SK-N-SH (cell line): ENCODE results near the gene RPL19. TPM values are rescaled to one million over a fixed set of nuclear protein-coding genes. Genes with fewer than 3 reads are reported as not detected.

Experiments used
- CTCF ChIA-PET: fragments of 300-600, 350-600 bp; formaldehyde crosslinking; extraction: SDS; loops from one replicate; lab custom pipeline; 2021; lab: Yijun Ruan, JAX
- POLR2A ChIA-PET: fragments of 350-600 bp; sonication (Branson Sonifier 250); formaldehyde crosslinking; extraction: SDS; loops from one replicate; lab custom pipeline; 2020; ENCODE audit warnings: antibody characterized with exemption, inconsistent platforms; lab: Yijun Ruan, JAX
- DNase-seq: peaks from one replicate; pipeline ENCODE4 v3.0.0; 2012
- H2AFZ ChIP-seq: fragments of 200-600 bp; sonication (generic); 2 replicates; pipeline ENCODE4 v1.8.1; 2016; ENCODE audit warnings: antibody characterized with exemption, mild to moderate bottlenecking, low read depth
- H3F3A ChIP-seq: fragments of 200-600 bp; sonication (generic); replicated peaks from 2 replicates; pipeline ENCODE3; 2016; ENCODE audit warnings: antibody characterized with exemption, mild to moderate bottlenecking; ENCODE audit not compliant: insufficient read depth
- H3K27ac ChIP-seq, 2 experiments: fragments of 200-500 bp in 1 of 2; fragments of 200-600 bp in 1 of 2; sonication (Bioruptor generic) in 1 of 2; sonication (generic), shearing (Covaris generic) in 1 of 2; 2 replicates each; pipeline versions ENCODE4 v1.5.1 to v1.6.1; 2014 to 2016; ENCODE audit warnings: low read depth in 2 of 2, inconsistent platforms in 1 of 2, low read length in 1 of 2, mild to moderate bottlenecking in 1 of 2, mixed read lengths in 1 of 2
- H3K27me3 ChIP-seq: fragments of 200-600 bp; sonication (generic), shearing (Covaris generic); 2 replicates; pipeline ENCODE4 v1.6.1; 2016; ENCODE audit warnings: mixed run types; ENCODE audit not compliant: insufficient read depth
- H3K36me3 ChIP-seq, 2 experiments: fragments of 200-500 bp in 1 of 2; fragments of 200-600 bp in 1 of 2; sonication (Bioruptor generic) in 1 of 2; sonication (generic) in 1 of 2; replicated peaks in 1 of 2; 2 replicates each; pipeline versions ENCODE3 to v1.5.1; 2014 to 2016; ENCODE audit warnings: low read length in 1 of 2, mild to moderate bottlenecking in 1 of 2; ENCODE audit not compliant: insufficient read depth in 2 of 2, control insufficient read depth in 1 of 2
- H3K4me1 ChIP-seq, 2 experiments: fragments of 200-500 bp in 1 of 2; fragments of 200-600 bp in 1 of 2; sonication (Bioruptor generic) in 1 of 2; sonication (generic), shearing (Covaris generic) in 1 of 2; 2 replicates each; pipeline versions ENCODE4 v1.5.1 to v1.6.1; 2014 to 2016; ENCODE audit warnings: low read depth in 1 of 2, low read length in 1 of 2, mixed run types in 1 of 2; ENCODE audit not compliant: insufficient read depth in 2 of 2, control insufficient read depth in 1 of 2
- H3K4me2 ChIP-seq: fragments of 200-600 bp; sonication (generic), shearing (Covaris generic); 2 replicates; pipeline ENCODE4 v1.6.1; 2017; ENCODE audit warnings: mixed run types
- H3K4me3 ChIP-seq, 2 experiments: fragments of 200-500 bp in 1 of 2; fragments of 200-600 bp in 1 of 2; sonication (Bioruptor generic) in 1 of 2; sonication (generic), shearing (Covaris generic) in 1 of 2; 2 replicates each; pipeline versions ENCODE4 v1.5.1 to v1.8.1; 2014 to 2016; ENCODE audit warnings: low read depth in 2 of 2, inconsistent platforms in 1 of 2, low read length in 1 of 2, mild to moderate bottlenecking in 1 of 2, mixed read lengths in 1 of 2, moderate library complexity in 1 of 2
- H3K79me2 ChIP-seq: fragments of 200-600 bp; sonication (generic); 2 replicates; pipeline ENCODE4 v1.8.1; 2017; ENCODE audit warnings: mild to moderate bottlenecking; ENCODE audit not compliant: insufficient read depth
- H3K9ac ChIP-seq: fragments of 200-600 bp; sonication (generic); 2 replicates; pipeline ENCODE4 v1.6.1; 2017; ENCODE audit warnings: mixed run types
- H3K9me2 ChIP-seq: fragments of 200-600 bp; sonication (generic); 2 replicates; pipeline ENCODE4 v1.6.1; 2017; ENCODE audit warnings: mixed run types
- H3K9me3 ChIP-seq: fragments of 200-600 bp; sonication (generic); 2 replicates; pipeline ENCODE4 v1.6.1; 2017; ENCODE audit warnings: mixed run types, mild to moderate bottlenecking, moderate library complexity
- H4K20me1 ChIP-seq: fragments of 200-600 bp; sonication (generic); 2 replicates; pipeline ENCODE4 v1.6.1; 2017; ENCODE audit warnings: mild to moderate bottlenecking, mixed run types; ENCODE audit not compliant: insufficient read depth
- FOSL2 ChIP-seq: IDR thresholded peaks from 2 replicates; pipeline ENCODE4 v1.4.0; 2012; ENCODE audit warnings: low read depth, mild to moderate bottlenecking, moderate library complexity, borderline replicate concordance
- FOXJ3 ChIP-seq: sonication (generic); formaldehyde crosslinking; IDR thresholded peaks from 2 replicates; pipeline ENCODE4 v1.5.1; 2020; ENCODE audit warnings: mild to moderate bottlenecking, missing genetic modification reagents
- FOXM1 ChIP-seq: IDR thresholded peaks from 2 replicates; pipeline ENCODE4 v1.4.0; 2012; ENCODE audit warnings: low read depth, mild to moderate bottlenecking
- GABPA ChIP-seq: IDR thresholded peaks from 2 replicates; pipeline ENCODE4 v1.4.0; 2012; ENCODE audit warnings: low read depth, mild to moderate bottlenecking
- MEF2A ChIP-seq: IDR thresholded peaks from 2 replicates; pipeline ENCODE4 v1.4.0; 2012; ENCODE audit warnings: low read depth, borderline replicate concordance
- NFIC ChIP-seq: IDR thresholded peaks from 2 replicates; pipeline ENCODE4 v1.4.0; 2012; ENCODE audit warnings: borderline replicate concordance
- NRF1 ChIP-seq: IDR thresholded peaks from 2 replicates; pipeline ENCODE4 v1.6.1; 2012; ENCODE audit warnings: low read depth, mild to moderate bottlenecking, low read length
- RCOR1 ChIP-seq: fragments of 150-350 bp; IDR thresholded peaks from 2 replicates; pipeline ENCODE4 v1.6.1; 2017; ENCODE audit warnings: antibody characterized with exemption, low read length
- SIN3A ChIP-seq: IDR thresholded peaks from 2 replicates; pipeline ENCODE4 v1.6.1; 2012; ENCODE audit warnings: low read depth, mild to moderate bottlenecking, low read length, moderate library complexity, borderline replicate concordance
- WGBS: methylation state at CpG from one replicate; pipeline ENCODE4 v1.1.6; 2017; ENCODE audit warnings: low lambda C conversion rate; 5-methylcytosine and 5-hydroxymethylcytosine counted together
- polyA plus RNA-seq, 3 experiments: library from polyadenylated mRNA; depleted of rRNA; stranded (reverse); fragments of >200 nt; gene quantifications; 2 replicates each; pipeline ENCODE4 v1.2.3, GENCODE V29; 2012
- TF ChIP-seq, protein P1 (sequence below): fragments of 150-350 bp; IDR thresholded peaks from 2 replicates; pipeline ENCODE4 v1.6.1; 2016; ENCODE audit warnings: mild to moderate bottlenecking, low read depth, low read length
- TF ChIP-seq, protein P2 (sequence below): IDR thresholded peaks from 2 replicates; pipeline ENCODE4 v1.4.0; 2012; ENCODE audit warnings: low read depth
- TF ChIP-seq, protein P3 (sequence below): fragments of 200-600 bp; sonication (generic); IDR thresholded peaks from 2 replicates; pipeline ENCODE4 v1.6.1; 2017; ENCODE audit warnings: antibody characterized with exemption, mild to moderate bottlenecking, moderate library complexity
- TF ChIP-seq, protein P4 (sequence below): IDR thresholded peaks from 2 replicates; pipeline ENCODE4; 2012
- TF ChIP-seq, protein P5 (sequence below): IDR thresholded peaks from 2 replicates; pipeline ENCODE4 v1.4.0; 2012; ENCODE audit warnings: low read depth, borderline replicate concordance

Gene RPL19
- polyA plus RNA-seq, 1 of the 3 experiments (the other 2 are of a cell fraction) = 3,473 TPM

DNA sequence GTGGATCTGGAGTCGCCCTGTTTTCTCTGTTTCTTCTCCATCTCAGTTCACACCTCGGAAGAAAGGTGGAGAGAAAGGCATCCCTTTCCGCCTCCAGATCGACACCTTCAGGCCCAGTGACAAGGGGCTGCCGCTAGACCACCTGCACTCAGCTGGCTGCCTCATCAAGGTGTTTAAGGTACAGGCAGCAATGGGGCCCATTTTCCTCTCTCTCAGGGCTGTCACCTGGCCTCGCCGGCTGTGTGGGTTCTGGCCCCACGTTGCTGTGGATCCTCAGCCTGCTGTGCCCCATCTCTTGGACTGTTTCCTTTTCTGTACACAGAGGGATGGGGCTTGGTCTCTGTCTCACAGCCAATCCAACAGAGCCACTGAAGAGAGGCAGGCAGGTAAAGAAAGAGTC lies 43.1 kb downstream of the RPL19 start:
- no peaks in the 10 kb centered on the region for H3F3A ChIP-seq
- no peaks in the 10 kb centered on the region for H3K9me3 ChIP-seq
- peaks cover 5 to 8% of the 10 kb centered on the region in 2 experiments; a peak in 1 of 4 replicates for H3K4me1 ChIP-seq
- no peaks in the 10 kb centered on the region for H4K20me1 ChIP-seq
- ChIA-PET POLR2A (no interaction called here), CTCF (interaction anchor here (1.7 to 22.6 kb wide), 5 partner anchors 11 to 261 kb away, joined by 7 to 781 read pairs (median 51); partner anchors contain the start of genes CACNB1, RPL19 and STAC2)
- TF ChIP-seq RCOR1 (no peak), FOXJ3 (CRISPR knock-in tag) (no peak), NRF1 (no peak), MEF2A (no peak), FOSL2 (no peak), GABPA (no peak), FOXM1 (no peak), NFIC (no peak), SIN3A (no peak)
- TF ChIP-seq, protein P1, sequence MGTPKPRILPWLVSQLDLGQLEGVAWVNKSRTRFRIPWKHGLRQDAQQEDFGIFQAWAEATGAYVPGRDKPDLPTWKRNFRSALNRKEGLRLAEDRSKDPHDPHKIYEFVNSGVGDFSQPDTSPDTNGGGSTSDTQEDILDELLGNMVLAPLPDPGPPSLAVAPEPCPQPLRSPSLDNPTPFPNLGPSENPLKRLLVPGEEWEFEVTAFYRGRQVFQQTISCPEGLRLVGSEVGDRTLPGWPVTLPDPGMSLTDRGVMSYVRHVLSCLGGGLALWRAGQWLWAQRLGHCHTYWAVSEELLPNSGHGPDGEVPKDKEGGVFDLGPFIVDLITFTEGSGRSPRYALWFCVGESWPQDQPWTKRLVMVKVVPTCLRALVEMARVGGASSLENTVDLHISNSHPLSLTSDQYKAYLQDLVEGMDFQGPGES = no peak
- TF ChIP-seq, protein P2, sequence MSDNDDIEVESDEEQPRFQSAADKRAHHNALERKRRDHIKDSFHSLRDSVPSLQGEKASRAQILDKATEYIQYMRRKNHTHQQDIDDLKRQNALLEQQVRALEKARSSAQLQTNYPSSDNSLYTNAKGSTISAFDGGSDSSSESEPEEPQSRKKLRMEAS = no peak
- TF ChIP-seq, protein P3, sequence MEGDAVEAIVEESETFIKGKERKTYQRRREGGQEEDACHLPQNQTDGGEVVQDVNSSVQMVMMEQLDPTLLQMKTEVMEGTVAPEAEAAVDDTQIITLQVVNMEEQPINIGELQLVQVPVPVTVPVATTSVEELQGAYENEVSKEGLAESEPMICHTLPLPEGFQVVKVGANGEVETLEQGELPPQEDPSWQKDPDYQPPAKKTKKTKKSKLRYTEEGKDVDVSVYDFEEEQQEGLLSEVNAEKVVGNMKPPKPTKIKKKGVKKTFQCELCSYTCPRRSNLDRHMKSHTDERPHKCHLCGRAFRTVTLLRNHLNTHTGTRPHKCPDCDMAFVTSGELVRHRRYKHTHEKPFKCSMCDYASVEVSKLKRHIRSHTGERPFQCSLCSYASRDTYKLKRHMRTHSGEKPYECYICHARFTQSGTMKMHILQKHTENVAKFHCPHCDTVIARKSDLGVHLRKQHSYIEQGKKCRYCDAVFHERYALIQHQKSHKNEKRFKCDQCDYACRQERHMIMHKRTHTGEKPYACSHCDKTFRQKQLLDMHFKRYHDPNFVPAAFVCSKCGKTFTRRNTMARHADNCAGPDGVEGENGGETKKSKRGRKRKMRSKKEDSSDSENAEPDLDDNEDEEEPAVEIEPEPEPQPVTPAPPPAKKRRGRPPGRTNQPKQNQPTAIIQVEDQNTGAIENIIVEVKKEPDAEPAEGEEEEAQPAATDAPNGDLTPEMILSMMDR = no peak
- TF ChIP-seq, protein P4, sequence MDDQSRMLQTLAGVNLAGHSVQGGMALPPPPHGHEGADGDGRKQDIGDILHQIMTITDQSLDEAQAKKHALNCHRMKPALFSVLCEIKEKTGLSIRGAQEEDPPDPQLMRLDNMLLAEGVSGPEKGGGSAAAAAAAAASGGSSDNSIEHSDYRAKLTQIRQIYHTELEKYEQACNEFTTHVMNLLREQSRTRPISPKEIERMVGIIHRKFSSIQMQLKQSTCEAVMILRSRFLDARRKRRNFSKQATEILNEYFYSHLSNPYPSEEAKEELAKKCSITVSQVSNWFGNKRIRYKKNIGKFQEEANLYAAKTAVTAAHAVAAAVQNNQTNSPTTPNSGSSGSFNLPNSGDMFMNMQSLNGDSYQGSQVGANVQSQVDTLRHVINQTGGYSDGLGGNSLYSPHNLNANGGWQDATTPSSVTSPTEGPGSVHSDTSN = no peak
- TF ChIP-seq, protein P5, sequence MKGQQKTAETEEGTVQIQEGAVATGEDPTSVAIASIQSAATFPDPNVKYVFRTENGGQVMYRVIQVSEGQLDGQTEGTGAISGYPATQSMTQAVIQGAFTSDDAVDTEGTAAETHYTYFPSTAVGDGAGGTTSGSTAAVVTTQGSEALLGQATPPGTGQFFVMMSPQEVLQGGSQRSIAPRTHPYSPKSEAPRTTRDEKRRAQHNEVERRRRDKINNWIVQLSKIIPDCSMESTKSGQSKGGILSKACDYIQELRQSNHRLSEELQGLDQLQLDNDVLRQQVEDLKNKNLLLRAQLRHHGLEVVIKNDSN = no peak
- H3K79me2 ChIP-seq = no peaks in the 10 kb centered on the region
- no peak overlapping the region for H3K4me3 ChIP-seq
- H2AFZ ChIP-seq = no peak overlapping the region
- H3K27ac ChIP-seq = no peak overlapping the region
- no peaks in the 10 kb centered on the region for H3K27me3 ChIP-seq
- no peak overlapping the region for H3K9ac ChIP-seq
- no peaks in the 10 kb centered on the region for H3K36me3 ChIP-seq
- H3K4me2 ChIP-seq = no peak overlapping the region
- WGBS = 86% methylated on average over 8 of the region's 8 CpGs
- DNase-seq = no peak
- no peaks in the 10 kb centered on the region for H3K9me2 ChIP-seq
